ENCODE results near the gene SRC.

The SRC gene

DNA sequence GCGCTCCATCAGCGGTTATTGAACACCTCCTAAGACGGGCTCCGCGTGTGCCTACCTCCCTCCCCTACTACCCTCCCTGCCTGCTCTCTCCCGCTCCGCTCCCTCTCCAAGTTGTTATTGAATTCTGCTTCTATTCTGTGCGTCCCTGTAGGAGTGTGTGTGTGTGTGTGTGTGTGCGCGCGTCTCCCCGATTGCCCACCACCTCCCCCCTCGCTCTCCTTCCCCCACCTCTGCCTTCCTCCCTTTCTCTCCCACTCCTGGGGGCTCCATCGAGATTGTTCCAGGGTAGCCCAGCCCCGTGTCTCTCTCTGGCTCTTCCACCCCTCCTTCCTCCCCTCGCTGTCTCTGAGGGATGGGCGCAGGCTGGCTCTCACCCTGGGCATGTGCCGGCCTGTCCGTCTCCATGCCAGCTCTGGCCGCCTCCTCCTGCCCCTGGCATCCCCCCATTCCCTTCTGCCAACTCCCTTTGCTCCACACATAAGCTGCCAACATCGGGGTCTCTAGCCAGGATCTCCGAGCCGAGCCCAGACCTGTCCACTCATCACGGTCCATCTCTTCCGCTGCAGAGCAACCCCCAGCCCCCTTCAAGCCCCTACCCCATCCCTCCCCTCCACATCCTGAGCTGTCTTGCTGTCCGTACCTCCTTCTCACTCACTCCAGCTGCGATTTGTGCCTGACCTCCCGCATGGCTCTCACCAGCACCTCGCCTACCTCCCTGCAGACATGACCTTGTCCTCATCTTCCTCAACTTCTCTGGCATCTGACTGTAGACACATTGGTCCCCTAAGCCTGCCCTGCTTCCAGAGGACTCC is 68.5 kb downstream of the SRC start:
- DNase-seq (ENCODE audit: low read depth) = no peak

DNA sequence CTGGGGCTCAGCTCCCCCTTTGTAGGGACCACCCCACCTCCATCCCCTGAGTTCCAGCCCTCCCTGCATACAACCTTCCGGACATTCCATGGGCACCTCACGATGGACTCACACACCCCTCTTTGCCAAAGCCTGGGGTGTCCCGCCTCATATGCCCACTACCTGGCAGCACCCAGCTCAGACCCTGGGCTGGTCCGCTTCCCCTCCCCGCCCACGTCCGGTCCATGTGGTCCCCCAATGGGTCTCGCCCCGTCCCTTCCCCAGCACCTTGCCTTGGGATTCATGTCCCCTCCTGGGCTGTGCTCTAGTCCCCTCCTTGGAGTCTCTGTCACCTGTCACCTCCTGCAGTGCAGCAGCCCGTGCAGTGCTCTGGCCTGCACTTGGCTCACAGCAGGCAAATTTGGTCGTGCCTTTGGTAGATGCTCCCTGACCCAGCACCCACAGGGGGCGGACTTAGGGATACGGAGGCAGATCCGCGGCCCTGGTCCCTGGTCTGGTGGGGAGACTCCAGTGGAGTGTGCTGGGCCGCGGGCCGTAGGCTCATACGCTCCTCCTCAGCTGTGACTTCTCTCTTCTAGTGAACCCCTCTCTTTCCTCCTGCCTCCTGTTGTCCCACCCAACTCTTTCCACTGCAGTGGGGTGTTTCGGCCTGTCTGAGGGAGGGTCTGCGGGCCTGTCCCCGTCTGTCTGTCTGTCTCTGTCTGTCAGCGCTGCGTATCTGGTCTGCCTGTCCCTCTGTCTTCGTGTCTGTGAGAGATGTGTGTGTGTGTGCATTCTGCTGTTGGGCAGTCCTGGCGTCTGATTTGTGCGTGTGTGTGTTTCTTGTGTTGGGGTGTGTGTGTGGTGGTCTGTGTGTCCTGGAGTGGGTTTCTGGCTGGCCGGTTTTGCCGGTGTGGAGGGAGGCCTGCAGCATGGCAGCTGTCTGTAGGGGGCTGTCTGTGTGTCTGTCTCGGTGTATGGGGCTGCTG is 69.5 kb downstream of the SRC start:
- no peak for DNase-seq (ENCODE audit: low read depth)

DNA sequence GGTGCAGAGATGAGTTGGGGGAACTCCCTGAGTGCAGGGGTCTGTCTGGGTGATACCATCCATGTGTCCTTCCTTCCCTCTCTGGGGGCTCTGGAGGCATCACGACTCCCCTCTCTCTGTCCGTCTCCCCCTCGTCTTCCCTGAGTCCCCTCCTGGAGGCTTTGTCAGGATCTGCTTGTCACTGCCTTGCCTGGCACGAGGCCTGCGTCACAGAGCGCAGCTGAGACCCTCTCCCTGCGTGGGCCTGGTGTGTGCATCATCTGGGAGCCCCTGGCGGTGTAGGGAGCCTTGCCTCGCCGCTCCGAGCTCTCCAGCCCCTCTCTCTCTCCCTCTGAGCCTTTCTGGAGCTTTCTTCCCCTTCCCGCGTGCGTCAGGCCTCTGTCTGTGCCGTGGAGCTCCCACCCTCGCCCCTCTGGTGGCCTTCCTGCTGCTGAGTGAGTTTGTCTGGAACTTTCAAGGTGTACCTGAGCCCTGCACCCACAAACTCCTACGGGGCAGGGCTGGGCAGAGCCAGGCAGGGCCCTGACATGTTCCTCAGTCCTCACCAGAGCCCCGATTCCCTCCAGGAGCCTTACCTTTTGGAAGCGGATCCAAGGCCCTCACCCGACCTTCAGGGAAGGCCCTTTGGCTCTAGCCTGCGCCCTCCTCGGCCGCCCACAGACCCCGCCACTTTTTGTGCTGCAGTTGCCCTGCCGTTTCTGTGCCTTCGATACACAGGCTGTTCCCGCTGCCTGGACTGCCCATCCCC is 70.3 kb downstream of the SRC start:
- DNase-seq (ENCODE audit: low read depth) = no peak

DNA sequence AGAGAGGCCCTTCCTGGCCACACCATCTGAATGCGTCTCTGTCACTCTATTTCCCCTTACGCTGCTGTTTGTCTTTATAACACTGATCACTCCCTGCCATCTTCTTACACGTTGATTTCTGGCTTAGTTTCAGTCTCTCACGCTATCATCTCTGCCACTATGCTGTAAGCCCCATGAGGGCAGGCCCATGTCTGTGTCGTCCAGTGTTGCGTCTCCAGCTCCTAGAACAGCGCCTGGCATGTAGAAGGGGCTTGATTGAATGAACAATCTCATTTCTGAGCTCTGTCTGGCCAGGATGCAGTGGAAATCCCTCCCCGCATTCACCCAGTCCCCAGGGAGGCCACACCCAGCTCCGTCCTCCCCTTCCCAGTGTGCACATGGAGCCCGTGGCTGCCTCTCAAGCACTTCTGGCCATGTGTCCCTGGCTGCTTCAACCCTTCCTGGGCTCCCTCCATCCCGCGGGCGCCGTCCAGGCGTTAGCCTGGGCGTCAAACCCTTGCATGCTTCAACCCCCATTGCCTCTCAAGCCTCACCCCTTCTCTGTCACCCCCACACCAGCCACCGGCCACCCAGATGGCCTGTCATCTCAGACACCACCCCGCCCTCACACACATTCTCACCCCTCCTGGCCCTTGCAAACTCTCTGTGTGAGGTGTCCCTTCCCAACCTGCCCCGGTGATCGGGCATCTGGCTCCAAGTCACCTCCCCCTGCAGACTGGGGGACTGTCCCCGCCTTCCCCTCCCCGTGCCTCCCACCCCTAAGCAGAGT is 71.1 kb downstream of the SRC start:
- no peak for DNase-seq (ENCODE audit: low read depth)

DNA sequence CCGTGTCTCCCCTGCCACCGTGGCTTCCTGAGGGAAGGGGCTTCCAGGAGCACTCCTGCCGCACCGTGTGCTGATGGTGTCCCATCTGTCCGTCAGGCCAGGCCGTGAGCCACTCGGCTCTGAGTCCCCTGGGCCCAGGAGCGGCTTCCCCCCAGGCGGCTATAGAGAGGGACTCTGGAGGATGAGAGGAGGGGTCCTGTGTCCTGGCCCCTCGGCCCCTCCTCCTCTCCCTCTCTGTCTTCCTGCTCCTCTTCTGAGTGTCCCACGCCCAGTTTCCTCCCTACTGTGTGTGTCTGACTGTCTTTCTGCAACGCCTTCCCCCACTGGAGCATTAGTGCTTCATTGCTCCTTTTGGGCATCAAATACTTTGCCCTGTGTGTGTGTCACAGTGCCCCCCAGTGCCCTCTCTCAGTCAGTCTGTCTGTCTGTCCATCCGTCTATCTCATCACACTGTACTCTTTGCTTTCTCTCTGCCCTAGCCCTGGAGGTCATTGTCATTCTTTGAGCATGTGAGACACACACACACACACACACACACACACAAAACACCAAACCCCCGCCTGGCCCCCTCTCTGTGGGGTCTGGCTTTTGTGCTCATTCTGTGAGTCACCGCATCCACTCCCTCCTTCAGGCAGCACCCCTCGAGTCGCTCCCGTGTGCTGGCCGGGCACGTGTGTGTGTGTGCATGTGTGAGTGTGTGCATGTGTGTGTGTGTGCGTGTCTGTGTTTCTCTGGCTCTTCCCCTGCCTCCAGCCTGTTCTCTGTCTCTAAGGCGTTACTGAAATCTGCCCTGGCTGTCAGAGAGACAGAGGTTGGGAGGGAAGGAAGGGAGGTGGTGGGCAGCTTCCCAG is 71.9 kb downstream of the SRC start:
- no peak for DNase-seq (ENCODE audit: low read depth)

DNA sequence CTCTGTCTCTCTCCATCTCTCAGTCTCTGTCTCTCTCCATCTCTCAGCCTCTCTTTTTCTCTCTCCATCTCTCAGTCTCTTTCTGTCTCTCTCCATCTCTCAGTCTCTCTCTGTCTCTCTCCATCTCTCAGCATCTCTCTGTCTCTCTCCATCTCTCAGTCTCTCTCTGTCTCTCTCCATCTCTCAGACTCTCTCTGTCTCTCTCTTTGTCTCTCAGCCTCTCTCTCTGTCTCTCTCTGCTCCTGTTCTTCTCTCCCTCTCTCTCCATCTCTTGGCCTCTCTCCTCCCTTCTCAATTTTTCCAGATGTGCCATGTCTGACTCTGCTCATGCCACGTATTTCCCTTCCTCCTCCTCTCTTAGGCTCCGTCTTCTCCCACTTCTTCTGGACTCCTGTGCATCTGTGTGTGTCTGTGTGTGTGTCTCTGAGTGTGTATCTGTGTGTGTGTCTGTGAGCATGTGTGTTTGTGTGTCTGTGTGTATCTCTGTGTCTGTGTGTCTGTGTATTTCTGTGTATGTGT is 72.7 kb downstream of the SRC start:
- DNase-seq (ENCODE audit: low read depth) = no peak

DNA sequence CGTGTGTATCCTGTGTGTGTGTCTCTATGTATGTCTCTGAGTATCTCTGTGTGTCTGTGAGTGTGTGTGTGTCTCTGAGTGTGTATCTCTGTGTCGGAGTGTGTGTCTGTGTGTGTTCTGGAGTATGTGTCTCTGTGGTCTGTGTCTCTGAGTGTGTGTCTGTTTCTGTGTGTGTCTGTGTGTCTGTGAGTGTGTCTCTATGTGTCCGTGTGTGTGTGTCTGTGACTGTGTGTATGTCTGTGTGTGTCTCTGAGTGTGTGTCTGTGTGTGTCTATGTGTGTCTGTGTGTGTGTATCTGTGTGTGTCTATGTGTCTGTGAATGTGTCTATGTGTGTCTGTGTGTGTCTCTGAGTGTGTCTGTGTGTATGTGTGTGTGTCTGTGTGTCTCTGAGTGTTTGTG is 73.4 kb downstream of the SRC start:
- DNase-seq (ENCODE audit: low read depth) = no peak

DNA sequence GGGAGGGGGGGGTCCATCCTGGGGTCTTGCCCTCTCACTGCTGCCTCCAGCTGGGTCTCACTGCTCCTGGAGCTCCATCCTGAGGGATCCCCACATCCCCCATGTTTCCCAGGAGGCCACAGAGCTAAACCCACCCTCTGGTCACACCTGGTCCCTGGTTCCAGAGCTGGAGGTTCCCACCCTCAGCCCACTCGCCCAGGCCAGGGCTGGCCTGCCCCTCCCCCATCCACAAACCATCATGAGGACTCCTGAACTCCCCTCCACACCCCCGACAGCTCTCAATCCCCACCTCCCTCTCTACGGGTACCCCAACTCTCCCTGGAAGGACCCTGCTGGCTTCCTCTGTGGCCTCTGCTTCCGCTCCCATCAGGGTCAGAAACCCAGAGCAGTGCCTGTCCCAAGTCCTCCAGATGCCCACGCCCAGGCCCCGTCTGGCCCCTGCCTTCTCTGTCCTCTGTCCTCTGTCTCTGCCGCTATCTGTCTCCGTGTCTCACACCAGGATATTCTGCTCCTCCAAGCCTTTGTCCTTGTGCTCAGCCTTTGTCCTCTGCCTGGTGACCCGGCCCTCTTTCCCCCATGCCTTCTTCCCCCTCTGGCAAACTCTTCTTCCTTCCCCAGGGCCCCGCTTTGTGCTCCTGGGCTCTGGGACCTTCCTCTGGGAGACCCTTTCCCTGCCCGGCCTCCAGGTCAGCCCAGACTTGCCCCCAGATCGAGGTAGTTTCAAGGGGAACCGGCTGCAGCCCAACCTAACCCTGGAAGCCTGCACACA is 74.0 kb downstream of the SRC start:
- DNase-seq (ENCODE audit: low read depth) = no peak

DNA sequence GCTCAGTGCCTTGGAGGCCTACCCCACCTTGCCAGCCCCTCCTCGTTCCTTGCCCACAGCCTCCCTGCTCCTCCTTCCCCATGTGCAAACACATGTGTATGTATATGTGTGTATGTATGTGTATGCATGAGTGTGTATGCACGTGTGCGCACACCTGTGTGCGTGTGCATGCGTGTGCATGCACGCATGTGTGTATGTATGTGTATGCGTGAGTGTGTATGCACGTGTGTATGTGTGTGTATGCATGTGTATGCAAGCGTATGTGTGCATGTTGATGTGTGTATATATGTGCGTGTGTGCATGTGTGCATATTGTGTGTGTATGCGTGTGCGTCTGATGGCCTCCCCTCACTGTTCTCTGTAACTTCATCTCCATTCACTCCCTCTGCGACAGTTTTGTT is 74.7 kb downstream of the SRC start:
- DNase-seq (ENCODE audit: low read depth) = no peak

DNA sequence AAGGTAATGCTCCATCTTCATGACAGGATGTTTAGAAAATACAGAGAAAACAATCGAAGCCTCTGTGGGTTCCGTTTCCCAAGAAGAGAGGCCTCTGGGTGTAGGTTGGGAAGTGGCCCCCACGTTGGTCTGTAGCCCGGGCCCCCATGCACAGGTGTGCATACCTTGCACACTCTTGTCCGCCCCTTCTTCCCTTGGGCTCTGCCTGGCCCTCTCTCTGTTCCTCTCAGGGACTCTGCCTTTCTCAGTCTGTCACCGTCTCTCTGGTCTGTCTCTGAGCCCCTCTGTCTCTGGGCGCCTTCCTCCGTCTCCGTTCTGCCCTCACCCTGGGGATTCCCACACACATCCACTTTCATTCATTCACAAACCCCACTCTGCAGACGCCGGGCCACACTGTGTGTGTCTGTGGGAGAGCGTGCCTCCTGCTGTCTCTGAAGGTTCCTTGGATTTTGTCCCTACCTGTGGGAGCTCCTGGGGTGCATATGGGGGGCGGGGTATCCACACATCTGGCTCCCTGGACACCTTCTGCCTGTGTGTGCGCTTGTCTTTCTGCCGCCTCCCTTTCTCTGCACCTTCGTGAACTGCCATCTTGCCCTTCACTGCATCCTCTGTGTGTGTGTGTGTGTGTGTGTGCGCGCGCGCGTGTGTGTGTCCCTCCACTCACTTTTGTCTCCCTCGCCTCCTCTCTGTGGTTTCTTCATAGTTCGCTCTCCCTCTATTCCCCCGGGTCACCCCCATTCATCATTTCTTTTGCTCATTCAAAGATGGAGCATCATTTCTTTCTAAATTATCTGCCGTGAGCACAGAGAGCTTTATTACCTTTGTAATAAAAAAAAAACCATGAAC is 75.3 kb downstream of the SRC start:
- DNase-seq (ENCODE audit: low read depth) = no peak

DNA sequence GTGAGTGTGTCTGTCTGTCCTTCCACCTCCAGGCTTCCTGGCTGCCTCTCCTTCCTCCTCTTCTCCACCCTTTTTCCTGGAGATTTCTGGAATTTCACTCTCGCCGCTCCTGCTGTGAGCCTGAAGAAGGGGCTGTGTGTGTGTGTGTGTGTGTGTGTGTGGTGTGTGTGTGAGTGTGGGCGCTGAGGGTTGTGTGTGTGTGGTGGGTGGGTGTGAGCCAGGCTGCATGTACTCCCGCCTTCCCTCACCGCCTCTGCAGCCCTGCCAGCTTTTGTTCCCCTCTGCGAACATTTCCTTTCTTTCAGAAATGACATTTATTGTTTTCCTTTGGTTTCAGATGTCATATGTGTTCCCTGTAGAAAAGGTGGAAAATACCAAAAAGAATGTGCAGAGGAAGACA is 76.0 kb downstream of the SRC start:
- DNase-seq (ENCODE audit: low read depth) = no peak

DNA sequence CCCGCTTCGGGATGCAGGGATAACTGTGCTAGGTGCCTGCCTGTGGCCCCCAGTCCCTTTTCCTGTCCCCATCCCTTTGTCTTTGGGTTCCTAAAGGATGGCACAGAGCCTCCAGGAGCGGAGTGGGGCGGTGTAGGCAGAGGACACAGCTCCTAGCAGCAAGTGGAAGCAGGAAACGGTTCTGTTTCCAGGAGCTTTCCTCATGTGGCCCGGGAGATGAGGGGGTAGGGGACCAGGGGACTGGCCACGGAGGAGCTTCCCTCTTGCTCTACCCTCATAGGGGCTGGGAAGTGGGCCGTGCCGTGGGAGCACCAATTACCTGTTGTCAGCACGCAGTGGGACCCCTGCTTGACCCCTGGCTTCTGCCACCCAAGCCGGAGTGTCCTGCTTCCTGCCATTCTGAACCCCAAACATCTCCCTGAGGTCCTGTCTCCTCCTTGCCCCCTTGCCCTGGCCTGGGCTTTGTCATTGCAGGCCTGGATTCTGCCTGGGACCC is 76.9 kb downstream of the SRC start:
- no peak for DNase-seq (ENCODE audit: low read depth)

DNA sequence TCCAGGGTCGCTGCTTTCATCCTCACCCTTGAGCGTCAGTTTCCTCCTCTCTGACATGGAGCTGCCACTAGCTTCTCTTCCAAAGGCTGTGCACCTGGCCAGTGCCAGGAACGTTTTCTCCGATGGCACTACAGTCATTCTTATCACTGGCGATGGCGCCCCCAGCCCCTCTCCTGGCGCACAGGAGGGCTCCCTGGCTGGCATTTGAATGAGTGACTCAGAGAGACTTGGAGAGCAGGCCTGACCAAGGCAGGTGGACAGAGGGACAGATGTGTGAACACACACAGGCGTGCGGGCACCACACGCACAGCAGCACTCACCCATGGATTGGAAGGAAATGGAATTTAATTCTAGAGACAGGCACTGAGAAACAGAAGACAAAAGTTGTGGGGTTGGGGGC is 77.6 kb downstream of the SRC start:
- no peak for DNase-seq (ENCODE audit: low read depth)

DNA sequence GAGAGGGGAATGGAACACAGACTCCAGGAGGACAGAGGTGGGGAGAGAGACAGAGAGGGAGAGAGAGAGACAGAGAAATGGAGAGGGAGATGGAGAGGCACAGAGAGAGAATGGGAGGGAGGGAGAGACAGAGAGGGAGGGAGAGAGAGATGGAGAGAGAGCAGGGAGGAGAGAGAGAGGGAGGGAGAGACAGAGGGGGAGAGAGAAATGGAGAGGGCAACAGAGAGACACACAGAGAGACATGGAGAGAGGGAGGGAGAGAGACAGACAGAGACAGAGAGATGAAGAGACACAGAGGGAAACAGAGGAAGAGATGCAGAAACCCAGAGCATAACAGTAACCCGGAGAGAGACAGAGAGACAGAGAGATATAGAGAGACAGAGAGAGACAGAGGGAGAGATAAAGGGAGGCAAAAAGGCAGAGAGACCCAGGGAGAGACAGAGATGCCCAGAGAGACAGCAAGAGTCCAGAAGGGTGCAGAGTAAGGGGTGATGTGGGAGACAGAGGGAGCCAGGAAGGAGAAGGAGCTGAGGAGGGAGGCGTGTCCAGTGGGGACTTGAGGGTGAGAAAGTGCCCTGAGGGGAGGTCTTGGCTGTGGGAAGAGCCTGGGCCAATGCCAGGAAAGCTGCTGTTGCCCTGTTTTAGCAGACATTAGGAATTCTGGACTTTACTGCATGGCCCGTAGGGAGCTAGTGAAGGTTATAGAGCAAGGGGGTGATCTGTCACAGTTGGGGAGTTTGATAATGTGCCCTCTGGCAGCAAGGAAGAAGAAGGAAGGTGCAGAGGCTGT is 78.3 kb downstream of the SRC start:
- no peak for DNase-seq (ENCODE audit: low read depth)

DNA sequence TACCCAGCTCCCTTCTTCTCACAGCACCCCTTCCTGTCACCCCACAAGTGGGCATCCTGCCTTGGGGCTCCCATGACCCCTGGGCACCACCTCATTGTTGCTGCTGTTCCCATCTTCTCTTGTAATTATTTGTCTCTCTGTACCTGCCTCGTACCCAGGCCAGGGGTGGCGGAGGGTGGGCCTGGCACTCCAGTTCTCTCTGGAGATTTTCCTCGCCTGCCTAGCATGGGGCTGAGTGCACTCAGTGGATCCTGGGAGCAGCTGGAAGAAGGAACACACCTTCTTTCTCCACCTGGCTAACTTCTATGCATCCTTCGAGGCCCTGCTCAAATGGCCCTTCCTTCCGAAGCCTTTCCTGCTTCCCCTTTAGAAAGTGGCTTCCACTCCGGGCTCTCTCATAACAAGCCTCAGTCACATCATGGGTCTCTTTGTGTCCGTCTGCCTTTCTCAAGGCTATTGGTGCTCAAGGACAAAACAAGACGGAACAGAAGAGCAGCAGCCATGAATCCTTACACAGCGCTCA is 79.2 kb downstream of the SRC start:
- no peak for DNase-seq (ENCODE audit: low read depth)

DNA sequence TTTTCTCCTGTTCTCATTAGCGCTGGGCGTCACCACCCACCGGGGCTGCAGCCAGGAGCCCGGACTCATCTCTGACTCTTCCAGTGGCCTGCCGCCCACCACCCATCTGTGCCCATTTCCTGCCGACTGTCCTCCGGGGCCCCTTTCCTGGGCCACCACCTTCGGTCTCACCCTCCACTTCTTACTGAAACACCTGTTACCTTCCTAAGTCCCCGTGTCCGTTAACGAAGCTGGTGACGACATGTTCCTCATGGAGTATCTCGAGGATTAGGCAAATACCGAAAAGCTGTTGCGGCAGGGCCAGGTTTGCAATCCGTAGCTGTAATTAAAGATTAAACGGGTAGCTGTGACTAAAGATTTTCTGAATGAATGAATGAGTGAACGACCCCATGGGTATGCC is 80.2 kb downstream of the SRC start:
- no peak for DNase-seq (ENCODE audit: low read depth)

DNA sequence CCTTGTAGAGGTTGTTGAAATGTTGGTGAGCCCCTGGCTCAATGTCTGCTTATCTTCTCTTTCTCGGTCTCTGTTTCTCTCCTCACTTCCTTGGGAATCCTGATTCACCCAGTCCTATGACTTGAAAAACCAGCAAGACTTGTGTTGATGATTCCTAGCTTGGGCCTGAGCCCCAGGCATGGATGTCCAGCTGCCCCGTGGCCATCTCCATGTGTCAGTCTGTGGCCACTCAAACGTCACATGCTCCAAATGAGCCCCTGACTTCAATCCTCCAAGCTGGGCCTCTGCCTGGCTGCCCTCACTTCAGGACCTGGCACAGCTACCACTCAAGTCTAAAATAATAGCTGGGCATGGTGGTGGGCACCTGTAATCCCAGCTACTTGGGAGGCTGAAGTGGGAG is 81.0 kb downstream of the SRC start:
- no peak for DNase-seq (ENCODE audit: low read depth)

DNA sequence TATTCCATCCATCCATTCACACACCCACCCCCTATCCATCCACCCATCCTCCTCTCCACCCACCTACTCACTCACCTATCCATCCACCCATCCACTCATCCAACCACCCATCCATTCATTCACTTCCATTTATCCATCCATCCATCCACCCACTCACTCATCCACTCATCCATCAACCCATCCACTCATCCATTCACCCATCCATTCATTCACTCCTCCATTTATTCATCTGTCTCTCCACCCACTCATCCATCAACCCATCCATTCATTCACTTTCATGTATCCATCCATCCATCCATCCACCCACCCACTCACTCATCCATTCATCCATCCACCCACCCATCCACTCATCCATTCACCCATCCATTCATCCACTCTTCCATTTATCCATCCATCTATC is 84.1 kb downstream of the SRC start:
- no peak for DNase-seq (ENCODE audit: low read depth)

All from iris pigment epithelial cell (primary cell).